AG04450 (cell line): ENCODE results near the gene H6PD. TPM values are rescaled to one million over a fixed set of nuclear protein-coding genes. Genes with fewer than 3 reads are reported as not detected.
A peak's percentile ranks its signal among the peaks of the same experiment; 100 is the strongest.

Experiments used
- CTCF ChIA-PET: fragments of 300-600, 350-600 bp; formaldehyde crosslinking; extraction: SDS; loops from one replicate; lab custom pipeline; 2022; ENCODE audit warnings: antibody characterized with exemption, inconsistent platforms; lab: Charles Lee
- POLR2A ChIA-PET: fragments of 350-600 bp; formaldehyde crosslinking; extraction: SDS; loops from one replicate; lab custom pipeline; 2021; ENCODE audit warnings: antibody characterized with exemption, inconsistent platforms; lab: Yijun Ruan, JAX
- DNase-seq: peaks from one replicate; pipeline ENCODE4 v3.0.0-alpha.2; 2011; ENCODE audit warnings: low read depth, low spot score
- H3K27ac ChIP-seq: one replicate; pipeline ENCODE4 v1.5.1; 2012; ENCODE audit warnings: low read depth, low read length, control low read depth
- H3K27me3 ChIP-seq: one replicate; pipeline ENCODE4 v1.6.0; 2012; ENCODE audit warnings: low read length; ENCODE audit not compliant: control insufficient read depth, insufficient read depth
- H3K4me3 ChIP-seq: 2 replicates; pipeline ENCODE4 v1.5.1; 2011; ENCODE audit warnings: mild to moderate bottlenecking, low read depth, low read length, control low read depth
- H3K9me3 ChIP-seq: 2 replicates; pipeline ENCODE4 v1.5.1; 2012; ENCODE audit warnings: low read length; ENCODE audit not compliant: control insufficient read depth, insufficient read depth
- polyA minus RNA-seq: library from RNA; depleted of rRNA, polyadenylated mRNA; stranded (reverse); fragments of >200 nt; gene quantifications from 2 replicates; pipeline ENCODE4 v1.2.3, GENCODE V29; 2011; rRNA and poly(A)+ RNA removed
- polyA plus RNA-seq: library from polyadenylated mRNA; depleted of rRNA; stranded (reverse); fragments of >200 nt; gene quantifications from 2 replicates; pipeline ENCODE4 v1.2.3, GENCODE V29; 2011; rRNA removed
- TF ChIP-seq, protein P1 (sequence below): IDR thresholded peaks from 2 replicates; pipeline ENCODE4 v1.5.1; 2011; ENCODE audit warnings: low read depth, low read length, control low read depth, inconsistent platforms

The H6PD gene, protein sequence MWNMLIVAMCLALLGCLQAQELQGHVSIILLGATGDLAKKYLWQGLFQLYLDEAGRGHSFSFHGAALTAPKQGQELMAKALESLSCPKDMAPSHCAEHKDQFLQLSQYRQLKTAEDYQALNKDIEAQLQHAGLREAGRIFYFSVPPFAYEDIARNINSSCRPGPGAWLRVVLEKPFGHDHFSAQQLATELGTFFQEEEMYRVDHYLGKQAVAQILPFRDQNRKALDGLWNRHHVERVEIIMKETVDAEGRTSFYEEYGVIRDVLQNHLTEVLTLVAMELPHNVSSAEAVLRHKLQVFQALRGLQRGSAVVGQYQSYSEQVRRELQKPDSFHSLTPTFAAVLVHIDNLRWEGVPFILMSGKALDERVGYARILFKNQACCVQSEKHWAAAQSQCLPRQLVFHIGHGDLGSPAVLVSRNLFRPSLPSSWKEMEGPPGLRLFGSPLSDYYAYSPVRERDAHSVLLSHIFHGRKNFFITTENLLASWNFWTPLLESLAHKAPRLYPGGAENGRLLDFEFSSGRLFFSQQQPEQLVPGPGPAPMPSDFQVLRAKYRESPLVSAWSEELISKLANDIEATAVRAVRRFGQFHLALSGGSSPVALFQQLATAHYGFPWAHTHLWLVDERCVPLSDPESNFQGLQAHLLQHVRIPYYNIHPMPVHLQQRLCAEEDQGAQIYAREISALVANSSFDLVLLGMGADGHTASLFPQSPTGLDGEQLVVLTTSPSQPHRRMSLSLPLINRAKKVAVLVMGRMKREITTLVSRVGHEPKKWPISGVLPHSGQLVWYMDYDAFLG
- 18.3 and 22.9 TPM in 2 replicates for polyA plus RNA-seq
- polyA minus RNA-seq = 23.6 and 26.7 TPM in 2 replicates

DNA sequence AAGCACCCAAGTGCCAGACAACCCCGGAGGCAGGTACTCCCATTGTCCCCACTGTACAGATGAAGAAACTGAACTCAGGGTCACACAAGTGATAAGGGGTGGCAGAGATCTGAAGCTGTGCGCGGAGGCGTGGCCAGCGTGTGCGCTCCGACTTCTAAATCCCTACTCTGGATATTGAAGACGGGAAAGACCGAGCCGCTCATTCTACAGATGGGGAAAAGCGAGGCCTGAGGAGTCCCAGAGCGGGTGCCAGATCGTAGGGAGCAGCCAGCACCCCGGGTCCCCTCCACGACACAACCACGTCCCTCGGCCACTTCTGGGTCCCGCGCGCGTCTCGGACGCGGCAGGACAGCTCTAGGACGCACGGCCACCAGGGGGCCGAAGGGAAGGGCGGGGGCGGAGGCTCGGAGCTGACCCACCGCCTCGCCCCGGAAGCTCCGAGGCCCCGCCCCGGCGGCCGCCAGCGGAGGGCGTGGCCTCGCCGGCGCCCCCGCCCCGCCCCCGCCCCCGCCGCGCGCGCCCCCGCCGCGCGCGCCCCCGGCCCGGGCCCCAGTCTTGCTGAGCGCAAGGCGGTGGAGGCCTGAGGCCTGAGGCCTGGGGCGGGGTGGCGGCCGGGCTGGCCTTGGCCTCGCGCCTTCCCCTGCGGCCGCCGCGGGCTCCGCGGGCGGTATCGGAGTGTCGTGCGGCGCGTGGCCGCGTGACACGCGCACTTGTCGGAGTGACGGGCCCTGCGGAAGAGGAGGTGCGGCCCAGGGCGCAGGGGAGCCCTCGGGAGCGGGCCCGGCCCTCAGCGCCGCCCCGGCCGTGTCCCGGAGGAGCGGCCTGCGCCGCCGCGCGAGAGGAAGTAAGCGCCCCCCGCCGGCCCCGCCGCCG lies at the start of gene H6PD:
Gene H6PD, plus strand, starts transcription at position 552 of the 873 bp plus-strand sequence. CDS start 10,161 bp downstream, outside the sequence.
- no peaks in the 10 kb centered on the region for H3K27me3 ChIP-seq
- no peak for DNase-seq

DNA sequence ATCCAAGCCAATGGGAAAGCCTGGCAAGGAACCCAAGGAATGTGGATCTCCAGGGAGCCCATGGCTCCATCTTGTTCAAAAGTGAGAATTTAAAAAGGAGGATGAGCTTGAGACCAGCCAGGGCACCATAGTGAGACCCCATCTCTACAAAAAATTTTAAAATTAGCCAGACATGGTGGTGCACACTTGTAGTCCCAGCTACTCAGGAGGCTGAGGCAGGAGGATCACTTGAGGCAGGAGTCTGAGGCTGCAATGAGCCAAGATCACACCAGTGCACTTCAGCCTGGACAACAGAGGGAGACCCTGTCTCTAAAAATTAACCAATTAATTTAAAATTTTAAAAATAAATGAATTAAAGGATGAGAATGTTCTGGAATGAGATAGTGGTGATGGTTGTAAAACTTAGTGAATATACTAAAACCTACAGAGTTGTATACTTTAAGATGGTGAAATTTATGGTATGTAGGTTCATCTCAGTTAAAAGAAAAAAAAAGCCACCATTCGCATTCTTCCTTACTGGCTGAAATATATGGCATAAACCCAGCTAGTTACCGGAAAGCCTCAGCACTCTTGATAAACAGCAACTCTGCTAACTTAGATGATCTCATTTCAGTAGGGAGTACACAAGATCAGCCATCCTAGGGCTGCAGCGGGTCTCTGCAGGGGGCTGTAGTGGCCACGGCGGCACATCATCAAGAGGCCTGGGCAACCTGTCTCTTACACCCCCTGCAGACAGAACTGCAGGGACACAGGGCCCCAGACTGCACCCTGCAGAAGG lies 48.3 kb upstream of the H6PD start:
- CTCF ChIA-PET = interaction anchor here (1.4 to 1.8 kb wide), 2 partner anchors 10 to 76 kb away, joined by 5 to 8 read pairs; no protein-coding TSS in a partner anchor
- POLR2A ChIA-PET = interaction anchor here (0.6 kb wide), 1 partner anchor 369 kb away, joined by 6 read pairs; the partner anchor contains the start of gene RERE
- DNase-seq = peak; percentile 53
- no peak overlapping the region for H3K4me3 ChIP-seq
- H3K9me3 ChIP-seq = no peaks in the 10 kb centered on the region; the same call in 1 of the 2 replicates
- TF ChIP-seq, protein P1, sequence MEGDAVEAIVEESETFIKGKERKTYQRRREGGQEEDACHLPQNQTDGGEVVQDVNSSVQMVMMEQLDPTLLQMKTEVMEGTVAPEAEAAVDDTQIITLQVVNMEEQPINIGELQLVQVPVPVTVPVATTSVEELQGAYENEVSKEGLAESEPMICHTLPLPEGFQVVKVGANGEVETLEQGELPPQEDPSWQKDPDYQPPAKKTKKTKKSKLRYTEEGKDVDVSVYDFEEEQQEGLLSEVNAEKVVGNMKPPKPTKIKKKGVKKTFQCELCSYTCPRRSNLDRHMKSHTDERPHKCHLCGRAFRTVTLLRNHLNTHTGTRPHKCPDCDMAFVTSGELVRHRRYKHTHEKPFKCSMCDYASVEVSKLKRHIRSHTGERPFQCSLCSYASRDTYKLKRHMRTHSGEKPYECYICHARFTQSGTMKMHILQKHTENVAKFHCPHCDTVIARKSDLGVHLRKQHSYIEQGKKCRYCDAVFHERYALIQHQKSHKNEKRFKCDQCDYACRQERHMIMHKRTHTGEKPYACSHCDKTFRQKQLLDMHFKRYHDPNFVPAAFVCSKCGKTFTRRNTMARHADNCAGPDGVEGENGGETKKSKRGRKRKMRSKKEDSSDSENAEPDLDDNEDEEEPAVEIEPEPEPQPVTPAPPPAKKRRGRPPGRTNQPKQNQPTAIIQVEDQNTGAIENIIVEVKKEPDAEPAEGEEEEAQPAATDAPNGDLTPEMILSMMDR = no peak
- H3K27ac ChIP-seq = peak overlapping the region; percentile 54
- H3K27me3 ChIP-seq = no peaks in the 10 kb centered on the region

More for the DNA sequence above, at the start of gene H6PD:
- ChIA-PET POLR2A (interaction anchor here (0.6 to 2.3 kb wide), 9 partner anchors 11 to 408 kb away, joined by 3 to 8 read pairs (median 4); no protein-coding TSS in a partner anchor), CTCF (interaction anchor here (0.6 to 2.6 kb wide), 21 partner anchors 8 to 257 kb away, joined by 3 to 8 read pairs (median 4); no protein-coding TSS in a partner anchor)
- Histone ChIP-seq H3K9me3 (no peaks in the 10 kb centered on the region; the same call in 1 of the 2 replicates), H3K4me3 (peak within 1 kb of the TSS; percentile 69), H3K27ac (peak within 1 kb of the TSS; percentile 81)
- TF ChIP-seq, protein P1 = peak; percentile 73

DNA sequence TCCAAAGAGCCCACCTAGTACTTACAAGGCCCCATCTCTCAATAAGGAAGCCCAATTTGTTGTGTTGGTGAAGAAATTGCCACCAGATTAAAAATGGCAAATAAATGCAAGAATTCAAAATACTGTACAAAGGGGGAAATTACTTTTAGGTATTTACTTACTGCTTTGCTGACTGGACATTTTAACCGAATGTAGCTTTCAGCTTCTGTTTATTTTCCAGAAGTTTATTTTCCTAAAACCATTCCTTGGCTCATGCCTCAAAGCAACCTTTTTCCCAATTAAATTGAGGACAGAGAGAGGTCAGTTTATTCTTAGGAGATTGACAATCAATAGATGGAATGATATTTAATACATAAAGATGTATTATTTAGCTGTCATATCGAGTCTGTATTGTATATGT lies 47.6 kb upstream of the H6PD start:
- H3K27ac ChIP-seq = no peak overlapping the region
- TF ChIP-seq, protein P1 = no peak
- no peak for DNase-seq
- no peaks in the 10 kb centered on the region for H3K27me3 ChIP-seq
- H3K9me3 ChIP-seq = no peaks in the 10 kb centered on the region; the same call in 1 of the 2 replicates
- H3K4me3 ChIP-seq = no peak overlapping the region
- POLR2A ChIA-PET = no interaction called here
- CTCF ChIA-PET = interaction anchor here (1.4 to 2.2 kb wide), 3 partner anchors 10 to 77 kb away, joined by 5 to 8 read pairs (median 6); partner anchors contain the start of gene H6PD

DNA sequence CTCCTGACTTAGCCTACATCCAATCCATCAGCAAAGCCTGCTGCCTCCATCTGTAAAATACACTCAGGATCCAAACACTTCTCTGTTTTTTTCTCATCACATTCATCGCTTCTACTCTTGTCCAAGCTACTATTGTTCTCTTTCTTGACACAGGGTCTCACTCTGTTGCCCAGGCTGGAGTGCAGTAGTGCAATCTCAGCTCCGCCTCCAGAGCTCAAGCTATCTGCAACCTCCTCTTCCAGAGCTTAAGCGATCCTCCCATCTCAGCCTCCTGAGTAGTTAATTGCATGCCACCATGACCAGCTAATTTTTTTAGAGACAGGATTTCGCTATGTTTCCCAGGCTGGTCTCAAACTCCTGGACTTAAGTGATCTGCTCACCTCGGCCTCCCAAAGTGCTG lies 44.3 kb upstream of the H6PD start:
- Histone ChIP-seq H3K9me3 (no peaks in the 10 kb centered on the region), H3K4me3 (no peak overlapping the region), H3K27me3 (no peaks in the 10 kb centered on the region), H3K27ac (no peak overlapping the region)
- no peak for DNase-seq
- ChIA-PET CTCF (interaction anchor here (0.6 kb wide), 1 partner anchor 24 kb away, joined by 8 read pairs; no protein-coding TSS in a partner anchor), POLR2A (no interaction called here)
- TF ChIP-seq, protein P1 = no peak
